Liver (tissue), 9 donors: ENCODE data around the gene PARD3. TPM values are rescaled to one million over a fixed set of nuclear protein-coding genes. Genes with fewer than 3 reads are reported as not detected.

Experiments used
- DNase-seq: peaks from one replicate; pipeline ENCODE4 v3.0.0-alpha.2; 2017; ENCODE audit warnings: low spot score
- H3K27ac ChIP-seq, 2 donors: one replicate each; pipeline ENCODE4 v1.7.0; 2013; ENCODE audit warnings: inconsistent platforms in 2 of 2, low read length in 2 of 2, control low read depth in 1 of 2, low read depth in 1 of 2, mild to moderate bottlenecking in 1 of 2
- H3K27me3 ChIP-seq, 4 donors: one replicate each; pipeline versions ENCODE4 v1.6.1 to v1.7.0; 2013; ENCODE audit warnings: low read length in 3 of 4, inconsistent platforms in 1 of 4, mild to moderate bottlenecking in 1 of 4, moderate library complexity in 1 of 4; ENCODE audit not compliant: control insufficient read depth in 4 of 4, insufficient read depth in 4 of 4
- H3K36me3 ChIP-seq, 4 donors: one replicate each; pipeline versions ENCODE4 v1.6.1 to v1.7.0; 2013; ENCODE audit warnings: low read length in 3 of 4, mild to moderate bottlenecking in 3 of 4, low read depth in 1 of 4, moderate library complexity in 1 of 4; ENCODE audit not compliant: control insufficient read depth in 4 of 4, insufficient read depth in 3 of 4
- H3K4me1 ChIP-seq, 4 donors: one replicate each; pipeline versions ENCODE4 v1.6.1 to v1.7.0; 2013; ENCODE audit warnings: low read length in 3 of 4, mild to moderate bottlenecking in 3 of 4, moderate library complexity in 1 of 4; ENCODE audit not compliant: control insufficient read depth in 4 of 4, insufficient read depth in 4 of 4
- H3K4me3 ChIP-seq, 3 donors: one replicate each; pipeline versions ENCODE4 v1.6.1 to v1.7.0; 2013; ENCODE audit warnings: low read length in 3 of 3, control low read depth in 1 of 3, low read depth in 1 of 3, mild to moderate bottlenecking in 1 of 3
- H3K9ac ChIP-seq, 2 donors: one replicate each; pipeline ENCODE4 v1.7.0; 2013; ENCODE audit warnings: low read length in 2 of 2, mild to moderate bottlenecking in 2 of 2, moderate library complexity in 2 of 2, control low read depth in 1 of 2, low read depth in 1 of 2
- H3K9me3 ChIP-seq, 4 donors: one replicate each; pipeline versions ENCODE4 v1.6.1 to v1.7.0; 2013; ENCODE audit warnings: low read length in 3 of 4; ENCODE audit not compliant: control insufficient read depth in 4 of 4
- ATF3 ChIP-seq: IDR thresholded peaks from 2 replicates; pipeline ENCODE4 v1.6.1; 2016; ENCODE audit warnings: antibody characterized with exemption
- EGR1 ChIP-seq, 2 donors: IDR thresholded peaks; 2 replicates each; pipeline ENCODE4 v1.6.1; 2016 to 2018; ENCODE audit warnings: antibody characterized with exemption in 2 of 2, low read depth in 2 of 2
- FOXA2 ChIP-seq: IDR thresholded peaks from 2 replicates; pipeline ENCODE4 v1.6.1; 2016; ENCODE audit warnings: antibody characterized with exemption
- GABPA ChIP-seq, 2 donors: IDR thresholded peaks in 1 of 2; conservative IDR thresholded peaks in 1 of 2; 2 replicates each; pipeline ENCODE4 v1.6.1; 2016; ENCODE audit warnings: antibody characterized with exemption in 2 of 2, mild to moderate bottlenecking in 1 of 2, moderate library complexity in 1 of 2
- HNF4A ChIP-seq, 2 donors: conservative IDR thresholded peaks; 2 replicates each; pipeline ENCODE4 v1.6.1; 2016; ENCODE audit warnings: antibody characterized with exemption in 2 of 2, mild to moderate bottlenecking in 2 of 2
- HNF4G ChIP-seq: IDR thresholded peaks from 2 replicates; pipeline ENCODE4 v1.6.1; 2016; ENCODE audit warnings: antibody characterized with exemption
- RAD21 ChIP-seq, 2 donors: IDR thresholded peaks; 2 replicates each; pipeline ENCODE4 v1.6.1; 2016; ENCODE audit warnings: antibody characterized with exemption in 2 of 2, mild to moderate bottlenecking in 2 of 2
- REST ChIP-seq: IDR thresholded peaks from 2 replicates; pipeline ENCODE4 v1.6.1; 2016; ENCODE audit warnings: antibody characterized with exemption, mild to moderate bottlenecking
- RXRA ChIP-seq, 2 donors: IDR thresholded peaks; 2 replicates each; pipeline ENCODE4 v1.6.1; 2017 to 2018; ENCODE audit warnings: antibody characterized with exemption in 2 of 2, mild to moderate bottlenecking in 1 of 2
- SP1 ChIP-seq: IDR thresholded peaks from 2 replicates; pipeline ENCODE4 v1.6.1; 2018; ENCODE audit warnings: antibody characterized with exemption, mild to moderate bottlenecking
- TAF1 ChIP-seq: conservative IDR thresholded peaks from 2 replicates; pipeline ENCODE4 v1.6.1; 2016; ENCODE audit warnings: antibody characterized with exemption, mild to moderate bottlenecking
- ZBTB33 ChIP-seq: IDR thresholded peaks from 2 replicates; pipeline ENCODE4 v1.6.1; 2016; ENCODE audit warnings: antibody characterized with exemption
- WGBS: extraction: QIAGEN DNeasy Blood & Tissue Kit; methylation state at CpG from one replicate; pipeline ENCODE4 v1.1.7; 2013; 5-methylcytosine and 5-hydroxymethylcytosine counted together
- polyA plus RNA-seq, 2 donors: library from polyadenylated mRNA; stranded (reverse) in 1 of 2; unstranded in 1 of 2; fragments of 200-250 nt in 1 of 2; fragments of >200 nt in 1 of 2; fragmentation: Nextera tagmentation in 1 of 2; extraction: Ambion mirVana in 1 of 2; gene quantifications; one replicate each; pipeline versions ENCODE4 v1.2.1 to v1.2.3, GENCODE V29; 2013 to 2015
- total RNA-seq, 2 donors: library from RNA; depleted of rRNA; stranded (reverse); fragments of >200 nt; gene quantifications; one replicate each; pipeline ENCODE4 v1.2.3, GENCODE V29; 2014
- donor health status: healthy.
- donor health status: healthy.
- donor health status: healthy.
- donor health status: healthy.
- donor health status: healthy.

Gene PARD3
- total and polyA plus RNA-seq, 4 donors = 12.3 to 43.8 (median 13.5) TPM

GRCh38 chr10:34145715-34146114, 669.4 kb downstream of the PARD3 start:
- Histone ChIP-seq H3K9me3 (no peaks in the 10 kb centered on the region), H3K9ac (no peak overlapping the region), H3K4me3 (no peak overlapping the region), H3K4me1 (no peaks in the 10 kb centered on the region), H3K27ac (no peak overlapping the region), H3K36me3 (peaks cover 0 to 1% (median 0%) of the 10 kb centered on the region in 4 donors), H3K27me3 (no peaks in the 10 kb centered on the region)
- no peak for DNase-seq
- TF ChIP-seq SP1 = no peak
- TF ChIP-seq RXRA (IDR thresholded peaks at IDR 0.05) = no peak
- no peak for TF ChIP-seq EGR1 (IDR thresholded peaks at IDR 0.05; ENCODE audit: low read depth in 2 of 2)
- no peak for TF ChIP-seq RAD21 (IDR thresholded peaks at IDR 0.05)
- TF ChIP-seq TAF1 = no peak
- TF ChIP-seq GABPA (IDR thresholded peaks at IDR 0.05 in 1 of 2, conservative IDR thresholded peaks at IDR 0.05 in 1 of 2) = no peak
- no peak for TF ChIP-seq HNF4A (conservative IDR thresholded peaks at IDR 0.05)
- TF ChIP-seq REST = no peak
- TF ChIP-seq HNF4G = no peak
- WGBS = 87% methylated on average over 3 of the region's 3 CpGs

GRCh38 chr10:34143466-34143865, 671.6 kb downstream of the PARD3 start:
- no peak overlapping the region for H3K9ac ChIP-seq

More at GRCh38 chr10:34143466-34143865, 671.6 kb downstream of the PARD3 start:
- H3K4me3 ChIP-seq = no peak overlapping the region
- H3K4me1 ChIP-seq = no peaks in the 10 kb centered on the region
- H3K9me3 ChIP-seq = no peaks in the 10 kb centered on the region
- H3K36me3 ChIP-seq = peaks cover 0 to 1% (median 0%) of the 10 kb centered on the region in 4 donors
- H3K27me3 ChIP-seq = no peaks in the 10 kb centered on the region
- WGBS = 94% methylated on average over 2 of the region's 2 CpGs
- TF ChIP-seq FOXA2 (no peak), HNF4G (no peak), ZBTB33 (no peak), ATF3 (no peak)
- no peak overlapping the region for H3K27ac ChIP-seq
- DNase-seq = no peak
